GM21529 (cell line): ENCODE results near the gene CNTN4.

Source experiments
- ATAC-seq: cut with Tn5 transposase; IDR thresholded peaks from one replicate; pipeline ENCODE4 v1.9.1; 2021; ENCODE audit not compliant: unreplicated experiment

CNTN4 gene

GRCh38 chr3:2847062-2847841, 748.6 kb downstream of the CNTN4 start:
- ATAC-seq: no peak

GRCh38 chr3:2849092-2849491, 750.4 kb downstream of the CNTN4 start:
- ATAC-seq: no peak

- no peak for ATAC-seq
These were observed 752.0 kb downstream of the CNTN4 start for GRCh38 chr3:2850701-2851100.

- ATAC-seq: no peak
These were observed 752.7 kb downstream of the CNTN4 start for GRCh38 chr3:2851361-2851760.

- ATAC-seq: no peak
These were observed 753.2 kb downstream of the CNTN4 start for GRCh38 chr3:2851835-2852234.

DNA sequence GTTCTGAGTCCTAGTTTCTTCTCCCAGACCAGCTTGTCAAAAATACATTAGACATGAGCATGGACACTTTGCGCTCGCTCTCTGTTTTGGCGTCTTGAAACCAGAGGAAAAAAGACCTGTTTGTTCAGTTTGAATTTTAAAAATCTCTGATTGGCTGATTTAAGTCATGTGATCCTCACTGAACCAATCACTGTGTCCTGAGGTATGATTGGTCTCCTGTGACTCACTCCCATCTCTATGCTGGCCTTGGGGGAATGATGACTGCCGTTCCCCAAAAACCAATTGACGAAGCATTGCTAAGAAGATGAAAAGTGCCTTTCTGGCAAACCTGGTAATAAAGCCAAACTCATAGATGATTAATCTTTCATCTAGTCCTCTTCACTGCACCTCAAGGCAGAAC, 755.0 kb downstream of the CNTN4 start:
- ATAC-seq: no peak

GRCh38 chr3:2856138-2857133, 757.8 kb downstream of the CNTN4 start:
- no peak for ATAC-seq

DNA sequence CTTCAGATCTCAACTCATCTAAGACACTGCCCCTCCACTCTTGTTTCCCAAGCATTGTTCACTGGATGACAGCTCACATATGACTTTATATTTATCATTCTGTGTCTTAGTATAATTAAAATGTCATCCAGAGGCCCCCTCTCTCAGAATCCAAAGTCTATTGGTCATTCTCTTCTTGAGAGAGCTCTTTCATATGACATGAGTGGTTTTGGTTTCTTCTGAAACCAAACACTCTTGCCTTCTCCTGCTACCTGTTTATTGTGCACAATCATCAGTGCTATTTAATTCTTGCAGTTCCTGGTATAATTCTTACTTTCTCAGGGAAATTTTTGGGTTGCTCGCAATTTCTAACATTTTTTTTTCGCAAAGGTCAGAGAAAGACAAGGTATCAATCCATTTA, 762.0 kb downstream of the CNTN4 start:
- no peak for ATAC-seq

DNA sequence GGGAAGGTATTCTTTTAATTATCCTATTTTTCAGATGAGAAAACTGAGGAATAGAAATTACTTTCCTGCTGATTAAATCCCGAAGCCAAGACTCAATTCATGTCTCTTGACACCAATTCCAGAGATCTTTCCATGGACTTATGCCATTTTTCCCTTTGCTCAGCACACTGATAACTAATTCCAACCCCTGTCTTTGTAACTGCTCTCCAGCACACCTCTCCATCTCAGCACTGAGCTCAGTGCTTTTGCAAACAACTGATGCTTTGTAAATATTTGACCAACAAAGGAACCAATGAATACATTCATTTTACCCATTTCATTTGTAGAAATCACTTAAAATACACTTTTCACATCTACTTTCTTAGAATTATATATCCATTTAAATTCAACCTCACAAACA, 762.5 kb downstream of the CNTN4 start:
- no peak for ATAC-seq

DNA sequence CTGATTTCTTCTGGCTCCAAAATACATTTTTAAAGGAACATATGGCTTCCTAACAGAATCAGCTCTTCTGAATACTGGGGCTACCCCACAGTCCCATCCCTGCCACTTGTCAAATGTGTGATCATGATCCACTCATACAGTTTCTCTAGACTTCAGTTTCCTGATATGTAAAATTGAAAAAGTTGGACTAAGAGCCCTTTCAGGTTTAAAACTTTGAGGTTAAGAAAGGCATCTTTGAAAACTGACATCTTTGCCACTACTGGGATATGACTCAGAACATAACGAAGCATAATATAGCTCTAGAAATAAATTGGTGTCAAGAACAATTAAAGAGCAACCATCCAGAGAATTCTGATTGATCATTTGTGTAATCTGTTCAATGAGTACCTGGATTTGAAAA, 763.3 kb downstream of the CNTN4 start:
- ATAC-seq: no peak

GRCh38 chr3:2862366-2862765, 763.7 kb downstream of the CNTN4 start:
- ATAC-seq: no peak

DNA sequence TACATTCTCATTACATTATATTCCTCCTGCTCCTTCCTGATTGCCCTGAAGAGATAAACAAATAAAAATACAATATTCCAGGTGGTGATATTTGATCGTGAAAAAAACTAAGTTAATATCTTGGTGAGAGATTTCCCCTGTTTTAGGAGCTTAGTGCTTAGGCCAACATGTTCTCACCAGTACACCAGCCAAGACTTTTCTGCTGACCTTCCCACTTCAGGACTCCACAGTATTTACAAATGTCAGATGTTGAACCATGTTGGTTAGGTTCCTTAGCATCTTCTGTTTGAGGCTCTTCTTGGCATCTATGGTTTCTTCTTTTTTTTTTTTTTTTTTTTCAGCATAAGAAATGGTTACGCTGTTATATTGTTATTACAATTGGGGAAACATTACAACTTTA, 764.5 kb downstream of the CNTN4 start:
- ATAC-seq: no peak

DNA sequence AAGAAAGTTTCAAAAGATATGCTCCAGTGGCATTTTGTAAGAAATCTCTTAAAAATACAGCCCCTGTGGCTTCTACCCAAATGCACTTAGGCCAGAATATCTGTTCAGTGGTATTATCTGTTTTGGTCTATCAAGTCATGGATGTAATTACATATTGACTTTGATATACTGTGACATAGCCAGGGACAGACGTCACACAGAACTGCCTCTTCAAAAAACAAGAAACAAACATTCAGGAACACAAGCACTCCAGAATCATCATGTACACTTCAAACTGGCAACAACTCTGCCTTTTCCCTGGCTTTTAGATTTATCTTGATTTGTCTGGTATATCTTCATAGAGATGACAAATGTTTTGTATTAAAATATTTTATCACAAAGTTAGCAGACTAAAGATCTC, 771.2 kb downstream of the CNTN4 start:
- no peak for ATAC-seq

DNA sequence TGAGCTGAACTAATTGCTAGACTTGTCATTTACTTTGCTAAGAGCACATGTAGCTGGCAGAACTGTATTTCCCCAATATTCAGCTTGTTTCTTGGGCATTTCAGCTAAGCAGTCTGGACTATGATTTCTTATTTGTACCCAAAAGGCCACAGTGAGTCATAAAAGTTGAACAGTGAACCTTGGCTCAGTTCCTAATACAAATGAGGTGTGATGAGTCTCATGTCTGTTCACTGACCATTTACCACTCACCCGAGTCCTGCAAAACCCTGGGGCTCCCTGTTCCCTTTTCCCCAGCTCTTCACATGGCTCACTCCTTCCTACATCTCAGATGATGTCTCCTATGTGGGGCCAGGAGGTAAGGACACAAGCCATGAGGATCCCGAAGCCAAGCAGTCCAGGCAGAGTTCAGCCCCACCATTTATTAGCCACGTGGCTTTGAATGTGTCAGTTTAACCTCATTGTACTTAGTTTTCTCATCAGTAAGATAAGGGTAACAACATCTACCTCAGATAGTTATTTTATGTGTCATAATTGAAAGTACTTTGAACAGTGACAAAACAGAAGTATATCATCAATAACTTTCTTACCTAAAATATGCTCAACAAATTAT, 772.2 kb downstream of the CNTN4 start:
- no peak for ATAC-seq

- no peak for ATAC-seq
These were observed 774.2 kb downstream of the CNTN4 start for GRCh38 chr3:2872884-2873283.

DNA sequence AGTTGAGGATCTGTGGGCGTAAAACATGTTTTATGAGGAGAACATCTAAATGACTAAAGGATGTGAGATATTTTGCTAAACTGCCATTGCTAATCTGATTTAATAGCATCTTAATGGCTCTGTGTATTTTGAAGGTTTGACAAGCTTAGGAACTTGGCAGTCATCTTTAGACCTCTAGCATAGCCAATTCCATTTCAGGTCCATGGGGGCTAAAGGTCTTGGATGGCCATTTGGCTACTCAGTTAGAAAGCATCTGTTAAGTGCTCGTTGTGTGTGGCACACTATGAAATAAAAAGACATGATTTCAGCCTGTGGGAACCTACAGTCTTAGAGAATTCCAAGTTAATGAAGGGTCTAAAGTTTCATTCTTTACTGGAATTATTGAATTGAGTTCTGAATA, 775.3 kb downstream of the CNTN4 start:
- no peak for ATAC-seq

DNA sequence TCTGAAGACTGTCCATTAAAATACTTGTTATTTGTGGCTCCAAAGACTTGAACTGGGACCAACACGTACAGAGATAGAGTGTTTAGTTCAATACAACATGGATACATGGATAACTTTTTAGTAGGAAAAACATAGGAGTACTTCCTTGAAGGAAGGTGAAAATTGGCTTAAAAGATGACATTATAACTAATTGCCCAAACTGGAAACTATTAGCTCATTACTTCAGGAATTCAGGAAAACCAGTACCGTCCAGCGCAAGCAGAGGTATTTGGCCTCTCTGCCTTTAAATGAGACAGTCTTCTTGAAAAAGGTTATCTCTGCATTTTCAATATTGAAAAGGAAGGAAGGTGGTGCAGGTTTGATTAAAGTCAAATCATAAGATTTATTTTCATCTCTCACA, 777.0 kb downstream of the CNTN4 start:
- no peak for ATAC-seq

GRCh38 chr3:2876362-2876761, 777.7 kb downstream of the CNTN4 start:
- ATAC-seq: no peak

GRCh38 chr3:2879023-2879422, 780.4 kb downstream of the CNTN4 start:
- no peak for ATAC-seq

- ATAC-seq: no peak
These were observed 780.9 kb downstream of the CNTN4 start for GRCh38 chr3:2879587-2879986.

DNA sequence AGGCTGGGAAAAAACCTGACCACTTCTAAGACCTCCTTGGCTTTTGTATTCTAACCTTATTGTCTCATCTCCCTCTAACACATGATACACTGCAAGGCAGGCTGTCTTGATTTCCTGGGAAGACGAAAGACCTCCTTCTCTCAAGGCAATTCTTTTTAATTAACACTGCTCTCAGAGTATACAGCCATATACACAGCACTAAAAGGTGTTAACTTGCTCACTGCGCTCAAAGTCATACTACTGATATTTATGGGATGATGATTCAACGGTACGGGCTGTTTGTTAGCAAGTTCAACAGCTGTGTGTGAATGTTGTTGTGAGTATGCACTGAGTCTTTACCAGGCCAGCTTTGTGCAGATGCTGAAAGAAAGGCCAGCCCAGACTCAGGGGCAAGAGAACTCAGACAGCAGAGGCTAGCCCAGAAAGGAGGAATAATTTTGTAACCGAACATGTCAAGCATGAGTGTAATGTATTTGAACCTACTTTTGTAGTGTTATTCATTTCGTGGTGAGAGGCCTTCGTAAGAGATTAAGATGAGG, 781.6 kb downstream of the CNTN4 start:
- no peak for ATAC-seq
